GM18511 (cell line): ENCODE data around the gene SLC22A31.

ENCODE experiments used
- ATAC-seq: cut with Tn5 transposase; IDR thresholded peaks from one replicate; pipeline ENCODE4 v1.9.1; 2021; ENCODE audit warnings: mild to moderate bottlenecking, moderate library complexity; ENCODE audit not compliant: unreplicated experiment

SLC22A31 gene

GRCh38 chr16:89179656-89180315, 20.6 kb downstream of the SLC22A31 start:
- no peak for ATAC-seq

DNA sequence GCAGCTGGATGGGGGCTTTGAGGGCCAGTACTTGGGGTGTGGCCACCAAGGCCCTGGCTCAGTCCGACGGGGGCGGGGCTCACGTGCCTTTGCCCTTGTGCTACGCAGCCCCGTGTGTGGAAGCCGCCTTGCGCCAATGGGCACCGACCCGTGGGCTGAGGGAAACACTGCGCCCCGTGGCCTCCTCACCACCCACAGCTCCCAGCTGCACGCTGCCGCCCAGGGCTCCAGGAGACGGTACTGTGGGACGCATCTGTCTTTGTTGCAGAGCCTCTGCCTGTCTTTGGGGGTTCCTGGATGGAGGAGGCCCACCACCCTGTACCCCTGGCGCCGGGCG, 21.2 kb downstream of the SLC22A31 start:
- ATAC-seq, result no peak

GRCh38 chr16:89178453-89179147, 21.7 kb downstream of the SLC22A31 start:
- no peak for ATAC-seq

DNA sequence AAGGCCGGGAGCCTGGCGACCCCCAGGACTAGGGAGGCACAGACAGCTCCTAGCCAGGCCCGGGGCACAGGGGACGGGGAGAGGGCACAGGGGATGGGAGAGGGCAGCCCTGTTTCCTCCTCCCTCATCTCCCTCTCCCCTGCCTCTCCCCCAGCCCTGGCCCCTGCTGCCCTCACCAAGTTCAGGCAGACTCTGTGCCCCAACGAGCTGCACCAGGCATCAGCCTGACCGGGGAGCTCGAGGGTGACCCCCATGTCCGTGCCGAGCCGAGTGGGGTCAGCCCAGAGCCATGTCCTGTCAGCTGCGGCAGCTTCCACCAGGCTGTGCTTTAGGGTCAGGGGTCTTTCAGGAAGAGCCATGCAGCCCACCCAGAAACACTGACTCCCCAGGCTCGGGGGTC, 22.8 kb downstream of the SLC22A31 start:
- ATAC-seq, result no peak

GRCh38 chr16:89176717-89177116, 23.6 kb downstream of the SLC22A31 start:
- ATAC-seq, result no peak

DNA sequence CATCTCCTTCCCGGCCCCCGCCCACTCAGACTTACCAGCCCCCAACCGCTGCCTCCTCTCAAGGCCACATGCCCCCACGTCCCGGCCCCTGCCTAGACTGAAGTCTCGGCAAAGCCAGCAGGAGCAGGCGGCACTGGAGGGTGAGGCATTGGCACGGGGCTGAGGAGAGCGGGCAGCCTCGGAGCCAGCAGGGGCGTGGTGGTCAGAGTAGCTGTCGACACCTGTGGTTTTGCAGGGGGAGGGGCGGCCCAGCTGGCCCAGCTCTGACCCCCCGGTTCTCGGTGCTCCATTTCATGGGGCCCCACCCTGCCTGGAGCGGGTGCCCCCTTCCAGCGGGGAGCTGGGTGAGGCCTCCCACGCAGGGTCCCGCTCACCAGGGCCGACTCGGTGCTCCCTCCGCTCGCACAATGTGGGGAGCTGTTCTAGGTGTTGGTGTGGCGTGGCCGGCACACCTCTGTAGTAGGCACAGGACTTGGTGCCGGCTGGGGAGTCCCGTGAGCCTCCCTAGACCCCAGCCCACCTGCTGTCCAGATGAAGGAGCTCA, 24.1 kb downstream of the SLC22A31 start:
- ATAC-seq, result no peak

DNA sequence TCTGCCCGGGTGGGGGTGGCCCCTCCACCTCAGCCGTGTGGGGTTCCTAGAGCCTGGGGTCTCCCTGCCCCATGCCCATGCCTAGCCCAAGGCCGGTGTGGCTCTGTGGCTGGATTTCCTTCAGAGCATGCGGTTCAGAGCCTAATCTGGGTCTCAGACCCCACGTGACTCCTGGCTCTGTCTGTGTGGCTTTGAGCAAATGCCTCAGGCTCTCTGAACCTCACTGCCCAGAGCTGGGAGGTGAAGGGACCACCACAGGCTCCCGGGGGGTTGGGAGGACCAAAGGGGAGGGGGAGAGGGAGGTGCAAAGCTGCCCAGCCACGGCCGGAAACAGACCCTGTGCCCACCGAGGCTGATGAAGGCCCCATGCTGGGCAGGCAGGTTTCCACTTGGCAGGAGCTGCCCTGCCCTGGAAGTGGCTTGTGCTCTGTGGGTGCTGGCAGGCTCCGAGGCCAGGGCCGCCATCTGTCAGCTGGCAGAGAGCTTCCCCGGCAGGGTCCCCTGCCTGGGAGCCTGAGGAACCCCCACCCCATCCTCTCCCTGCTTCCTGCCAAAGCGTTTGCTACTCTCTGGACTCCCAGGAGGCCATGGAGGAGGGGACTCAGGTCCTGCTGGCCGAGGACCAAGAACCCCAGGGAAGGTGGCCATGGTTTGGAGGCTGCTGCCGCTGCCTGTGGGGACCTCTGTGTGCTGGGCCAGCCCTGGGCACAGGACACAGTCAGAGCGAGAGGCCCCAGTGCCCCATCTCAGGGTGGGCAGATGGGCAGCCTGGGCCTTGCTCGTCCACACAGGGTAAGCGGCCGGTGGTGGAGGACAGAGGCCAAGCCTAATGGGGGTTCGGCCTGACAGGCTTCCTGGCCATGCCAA, 24.8 kb downstream of the SLC22A31 start:
- no peak for ATAC-seq

DNA sequence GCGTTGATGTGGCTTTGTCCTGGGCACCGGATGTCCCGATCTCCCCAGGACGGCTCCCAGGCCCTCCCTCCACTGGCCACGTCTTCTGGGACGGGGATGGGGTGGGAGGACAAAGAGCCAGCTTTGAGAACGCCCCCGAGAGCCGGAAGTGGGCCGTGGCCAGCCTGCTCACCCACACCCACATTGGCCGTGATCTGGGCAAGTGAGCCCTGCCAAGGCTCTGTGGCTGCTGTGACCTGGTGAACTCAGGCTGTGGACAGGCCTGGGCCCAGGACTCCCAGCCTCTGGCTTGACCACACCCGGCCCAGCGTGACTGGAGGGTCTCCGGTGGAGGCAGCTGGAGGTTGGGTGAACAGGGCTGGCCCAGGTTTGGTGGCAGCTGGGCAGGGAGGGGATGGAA, 25.5 kb downstream of the SLC22A31 start:
- no peak for ATAC-seq

DNA sequence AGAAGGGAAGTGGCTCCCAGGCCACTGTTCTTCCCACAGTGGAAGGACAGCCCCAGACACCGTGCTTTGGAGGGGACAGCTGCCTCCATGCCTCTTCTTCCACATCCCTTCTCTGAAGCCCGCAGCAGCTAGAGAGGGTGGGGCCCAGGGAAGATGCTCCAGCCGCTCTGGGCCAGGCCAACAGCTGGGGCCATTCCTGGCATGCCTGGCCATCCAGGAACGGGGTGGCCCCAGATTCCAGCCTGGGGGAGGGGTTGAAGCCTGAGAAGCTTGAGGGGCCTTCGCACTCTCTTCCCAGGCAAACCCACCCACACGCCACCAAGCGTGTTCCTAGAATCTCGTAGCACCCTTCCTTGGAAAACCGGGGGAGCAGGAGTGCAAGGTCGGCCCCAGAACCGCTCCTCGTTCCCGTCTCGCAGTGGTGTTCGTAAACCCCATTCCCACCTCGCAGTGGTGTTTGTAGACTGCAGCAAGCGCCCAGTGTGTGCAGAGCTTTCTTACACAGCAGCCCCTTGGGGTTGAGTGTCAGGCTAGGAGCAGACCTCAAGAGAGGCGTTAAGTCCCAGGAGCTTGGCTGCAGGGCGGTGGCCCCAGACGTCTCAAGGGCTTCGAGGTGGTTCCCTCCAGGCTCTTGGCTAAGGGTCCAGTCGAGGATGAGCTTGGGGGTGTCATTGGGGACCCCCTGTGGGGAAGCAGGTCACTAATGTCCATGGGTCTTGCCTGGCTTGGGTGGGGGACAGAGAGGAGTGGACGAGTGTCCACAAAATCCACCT, 26.1 kb downstream of the SLC22A31 start:
- no peak for ATAC-seq

GRCh38 chr16:89173174-89173921, 27.0 kb downstream of the SLC22A31 start:
- no peak for ATAC-seq

- ATAC-seq, result no peak
These were observed 27.7 kb downstream of the SLC22A31 start for GRCh38 chr16:89172528-89173173.

DNA sequence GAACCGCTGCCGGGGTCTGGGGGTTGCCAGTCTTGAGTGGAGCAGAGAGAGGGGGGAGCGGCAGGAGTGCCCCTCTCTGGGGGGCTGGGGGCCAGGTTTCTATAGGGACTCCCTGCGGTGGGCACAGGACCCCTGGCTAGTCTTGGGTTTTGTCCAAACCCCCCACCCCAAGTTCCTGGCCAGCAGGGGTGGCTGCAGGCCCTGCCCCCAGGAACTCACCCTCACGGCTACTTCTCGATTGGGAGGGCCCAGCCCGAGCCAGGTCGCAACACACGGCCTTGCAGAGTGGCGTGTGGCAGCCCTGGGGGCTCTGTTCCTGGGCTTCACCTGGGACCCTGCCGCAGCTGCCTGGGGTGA, 28.2 kb downstream of the SLC22A31 start:
- ATAC-seq, result no peak

DNA sequence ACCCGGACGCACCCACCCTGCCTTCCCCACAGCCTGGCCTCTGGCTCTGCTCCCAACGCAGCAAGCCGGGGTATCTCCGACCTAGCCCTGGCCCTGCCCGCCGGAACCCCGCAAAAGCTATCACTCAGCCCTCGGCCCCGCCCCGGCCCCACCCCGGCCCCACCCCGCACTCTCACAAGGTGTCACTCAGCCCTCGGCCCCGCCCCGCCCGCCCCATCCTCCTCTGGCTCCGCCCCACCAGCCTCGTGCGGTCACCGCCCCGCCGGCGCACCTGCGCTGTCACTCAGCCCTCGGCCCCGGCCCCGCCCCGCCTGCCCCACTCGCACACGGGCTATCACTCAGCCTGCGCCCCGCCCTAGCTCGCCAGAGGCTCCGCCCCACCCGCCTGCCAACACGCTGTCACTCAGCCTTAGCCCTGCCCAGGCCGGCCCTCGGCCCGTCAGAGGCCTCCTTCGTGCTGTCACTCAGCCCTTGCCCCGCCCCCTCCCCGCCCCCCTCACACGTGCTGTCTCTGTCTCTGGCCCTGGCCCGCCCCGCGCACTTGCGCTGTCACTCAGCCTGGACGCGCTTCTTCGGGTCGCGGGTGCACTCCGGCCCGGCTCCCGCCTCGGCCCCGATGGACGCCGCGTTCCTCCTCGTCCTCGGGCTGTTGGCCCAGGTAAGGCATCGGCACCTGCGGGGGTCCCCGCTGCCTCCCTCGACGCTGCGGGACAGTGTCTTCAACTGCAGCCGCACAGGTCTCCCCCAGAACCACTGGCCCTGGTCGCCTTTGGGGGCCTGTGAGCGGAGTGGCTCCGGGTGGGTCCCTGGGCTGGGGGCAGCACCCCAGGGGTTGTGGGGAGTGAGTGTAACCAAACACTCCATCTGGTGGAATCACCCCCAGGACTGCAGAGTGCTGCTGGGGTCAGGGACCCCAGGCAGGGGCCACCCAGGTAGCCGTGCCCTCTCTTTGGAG, 28.8 kb downstream of the SLC22A31 start, which contains the start of gene CDH15:
TSS of gene CDH15 (plus strand) at position 533 of the 955 bp plus-strand sequence. CDS start at position 617, 84 bp downstream.
- ATAC-seq, result peak; percentile 81

- ATAC-seq, result no peak
These were observed 29.8 kb downstream of the SLC22A31 start for GRCh38 chr16:89170346-89171215.

GRCh38 chr16:89169778-89170177, 30.6 kb downstream of the SLC22A31 start:
- ATAC-seq, result no peak

DNA sequence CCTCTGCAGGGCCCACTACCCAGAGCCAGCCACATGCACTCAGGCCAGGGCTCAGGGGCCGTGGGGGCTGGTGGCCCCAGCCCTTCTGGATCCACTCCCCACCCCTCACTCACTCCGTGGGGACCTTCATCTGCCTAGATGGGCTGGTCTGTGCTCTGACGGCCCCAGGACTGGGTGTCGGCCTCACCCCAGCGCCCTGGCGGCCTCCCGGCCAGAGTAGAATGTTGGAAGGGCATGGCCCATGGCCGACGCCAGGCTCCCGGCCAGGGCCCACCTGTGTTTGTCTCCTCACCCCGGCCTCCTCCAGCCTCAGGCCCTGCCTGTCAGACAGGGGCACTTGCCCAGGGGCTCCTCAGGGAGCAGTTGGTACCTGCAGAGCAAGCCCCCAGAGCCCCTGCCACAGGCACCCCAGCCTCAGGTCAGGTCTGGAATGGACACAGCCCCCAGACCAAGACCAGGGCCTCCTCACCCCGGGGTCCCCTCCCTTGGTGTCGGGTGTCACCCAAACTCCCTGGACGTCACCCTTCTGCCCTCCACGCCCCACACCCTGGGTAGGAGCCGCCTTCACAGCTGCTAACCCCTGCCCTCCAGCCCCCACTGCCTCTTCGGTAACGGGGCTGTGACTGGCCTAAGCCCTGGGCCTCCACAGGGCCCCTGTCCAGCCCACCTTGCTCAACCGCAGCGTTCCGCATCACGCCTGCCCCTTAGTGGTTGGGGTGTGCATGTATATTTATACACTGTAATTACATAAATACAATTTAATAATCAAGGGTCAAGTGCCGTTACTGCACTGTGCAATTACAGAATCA, 31.8 kb downstream of the SLC22A31 start:
- ATAC-seq, result no peak
